DOHH2 (cell line): Measurements from ENCODE around the gene CCDC61.

Source experiments
- H3F3A ChIP-seq: fragments of 200-600 bp; sonication (generic), shearing (Covaris generic); 2 replicates; pipeline ENCODE4 v1.6.0; 2016; ENCODE audit warnings: antibody characterized with exemption, mild to moderate bottlenecking; ENCODE audit not compliant: control insufficient read depth, insufficient read depth
- H3K27ac ChIP-seq: fragments of 200-600 bp; sonication (generic); 2 replicates; pipeline ENCODE4 v1.5.1; 2014; ENCODE audit warnings: low read depth, mild to moderate bottlenecking, low read length, moderate library complexity
- H3K27me3 ChIP-seq: fragments of 200-600 bp; sonication (generic); 2 replicates; pipeline ENCODE4 v1.6.1; 2014; ENCODE audit warnings: mild to moderate bottlenecking, low read length, mixed read lengths; ENCODE audit not compliant: control insufficient read depth
- H3K36me3 ChIP-seq: fragments of 200-600 bp; sonication (generic); 2 replicates; pipeline ENCODE4 v1.6.1; 2014; ENCODE audit warnings: mild to moderate bottlenecking, low read length, moderate library complexity, mixed read lengths; ENCODE audit not compliant: control insufficient read depth
- H3K4me1 ChIP-seq: fragments of 200-600 bp; sonication (generic); 2 replicates; pipeline ENCODE4 v1.6.1; 2014; ENCODE audit warnings: mild to moderate bottlenecking, low read length, mixed read lengths; ENCODE audit not compliant: control insufficient read depth
- H3K4me2 ChIP-seq: fragments of 200-600 bp; sonication (generic); 2 replicates; pipeline ENCODE4 v1.6.0; 2014; ENCODE audit warnings: mild to moderate bottlenecking, low read length, moderate library complexity
- H3K4me3 ChIP-seq: fragments of 200-600 bp; sonication (generic); 2 replicates; pipeline ENCODE4 v1.5.1; 2014; ENCODE audit warnings: mild to moderate bottlenecking, low read length, mixed read lengths
- H3K79me2 ChIP-seq: fragments of 200-600 bp; sonication (generic); 2 replicates; pipeline ENCODE4 v1.6.1; 2014; ENCODE audit warnings: mild to moderate bottlenecking, low read length, mixed read lengths; ENCODE audit not compliant: control insufficient read depth
- H3K9me2 ChIP-seq: fragments of 200-600 bp; sonication (generic); replicated peaks from 2 replicates; pipeline ENCODE4 v1.6.1; 2014; ENCODE audit warnings: mild to moderate bottlenecking, low read length, mixed read lengths; ENCODE audit not compliant: control insufficient read depth
- H3K9me3 ChIP-seq: fragments of 200-600 bp; sonication (generic); 2 replicates; pipeline ENCODE4 v1.6.1; 2014; ENCODE audit warnings: antibody characterized with exemption, low read length, mixed read lengths; ENCODE audit not compliant: control insufficient read depth, insufficient read depth
- H4K20me1 ChIP-seq: fragments of 200-600 bp; sonication (generic); 2 replicates; pipeline ENCODE4 v1.6.0; 2014; ENCODE audit warnings: low read depth, mild to moderate bottlenecking, antibody characterized with exemption, low read length, moderate library complexity; ENCODE audit not compliant: control insufficient read depth, insufficient read depth
- EZH2phosphoT487 ChIP-seq: fragments of 200-600 bp; sonication (generic); IDR thresholded peaks from 2 replicates; pipeline ENCODE4 v1.6.1; 2017; ENCODE audit warnings: borderline replicate concordance, mild to moderate bottlenecking, antibody characterized with exemption, low read length, moderate library complexity, mixed read lengths
- TF ChIP-seq, protein P1 (sequence below): fragments of 200-600 bp; sonication (generic); IDR thresholded peaks from one replicate; pipeline ENCODE4 v1.5.1; 2014; ENCODE audit warnings: antibody characterized with exemption, mild to moderate bottlenecking, low read depth, low read length; ENCODE audit not compliant: poor library complexity, severe bottlenecking

Gene CCDC61

DNA sequence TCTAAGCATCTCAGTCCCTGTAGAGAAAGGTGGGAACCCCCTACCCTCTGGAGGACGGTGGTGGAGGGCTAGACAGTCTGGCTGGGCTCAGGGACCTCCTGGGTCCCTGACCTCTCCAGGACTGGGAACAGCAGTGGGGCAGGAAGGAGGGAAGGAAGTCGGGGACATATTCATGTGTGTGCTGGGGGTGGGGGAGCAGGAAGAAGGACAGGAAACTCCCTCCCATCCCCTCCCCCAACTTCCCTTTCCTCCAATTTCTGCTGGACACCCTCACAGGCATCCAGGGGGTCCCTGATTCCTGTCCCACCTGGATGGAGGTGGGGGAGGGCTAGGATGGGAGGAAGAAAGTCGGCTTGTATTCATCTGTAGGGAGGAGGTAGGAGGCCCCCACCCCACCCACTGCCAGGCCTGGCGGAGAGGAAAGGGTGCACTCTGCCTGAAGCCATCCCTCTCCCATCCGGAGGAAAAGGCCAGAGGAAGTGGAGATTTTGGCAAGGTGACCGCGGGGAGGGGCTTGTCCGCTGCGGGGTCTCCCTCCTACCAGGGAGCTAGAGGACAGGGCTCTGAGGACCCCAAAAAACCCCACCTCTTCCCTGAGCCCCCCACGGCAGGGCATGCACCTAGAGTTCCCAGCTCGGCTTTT lies 23.9 kb upstream of the CCDC61 start:
- Histone ChIP-seq H3K27me3 (peaks cover 31% of the 10 kb centered on the region), H3K9me3 (no peaks in the 10 kb centered on the region), H3K9me2 (no peaks in the 10 kb centered on the region), H3K4me3 (peak overlapping the region; percentile 41), H3K36me3 (no peaks in the 10 kb centered on the region), H3K4me1 (peaks cover 19% of the 10 kb centered on the region), H3K27ac (no peak overlapping the region), H3F3A (no peaks in the 10 kb centered on the region; the same call in 1 of the 2 replicates), H4K20me1 (no peaks in the 10 kb centered on the region), H3K4me2 (peak overlapping the region; percentile 56), H3K79me2 (no peaks in the 10 kb centered on the region)
- no peak for TF ChIP-seq EZH2phosphoT487
- TF ChIP-seq, protein P1, sequence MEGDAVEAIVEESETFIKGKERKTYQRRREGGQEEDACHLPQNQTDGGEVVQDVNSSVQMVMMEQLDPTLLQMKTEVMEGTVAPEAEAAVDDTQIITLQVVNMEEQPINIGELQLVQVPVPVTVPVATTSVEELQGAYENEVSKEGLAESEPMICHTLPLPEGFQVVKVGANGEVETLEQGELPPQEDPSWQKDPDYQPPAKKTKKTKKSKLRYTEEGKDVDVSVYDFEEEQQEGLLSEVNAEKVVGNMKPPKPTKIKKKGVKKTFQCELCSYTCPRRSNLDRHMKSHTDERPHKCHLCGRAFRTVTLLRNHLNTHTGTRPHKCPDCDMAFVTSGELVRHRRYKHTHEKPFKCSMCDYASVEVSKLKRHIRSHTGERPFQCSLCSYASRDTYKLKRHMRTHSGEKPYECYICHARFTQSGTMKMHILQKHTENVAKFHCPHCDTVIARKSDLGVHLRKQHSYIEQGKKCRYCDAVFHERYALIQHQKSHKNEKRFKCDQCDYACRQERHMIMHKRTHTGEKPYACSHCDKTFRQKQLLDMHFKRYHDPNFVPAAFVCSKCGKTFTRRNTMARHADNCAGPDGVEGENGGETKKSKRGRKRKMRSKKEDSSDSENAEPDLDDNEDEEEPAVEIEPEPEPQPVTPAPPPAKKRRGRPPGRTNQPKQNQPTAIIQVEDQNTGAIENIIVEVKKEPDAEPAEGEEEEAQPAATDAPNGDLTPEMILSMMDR: no peak

DNA sequence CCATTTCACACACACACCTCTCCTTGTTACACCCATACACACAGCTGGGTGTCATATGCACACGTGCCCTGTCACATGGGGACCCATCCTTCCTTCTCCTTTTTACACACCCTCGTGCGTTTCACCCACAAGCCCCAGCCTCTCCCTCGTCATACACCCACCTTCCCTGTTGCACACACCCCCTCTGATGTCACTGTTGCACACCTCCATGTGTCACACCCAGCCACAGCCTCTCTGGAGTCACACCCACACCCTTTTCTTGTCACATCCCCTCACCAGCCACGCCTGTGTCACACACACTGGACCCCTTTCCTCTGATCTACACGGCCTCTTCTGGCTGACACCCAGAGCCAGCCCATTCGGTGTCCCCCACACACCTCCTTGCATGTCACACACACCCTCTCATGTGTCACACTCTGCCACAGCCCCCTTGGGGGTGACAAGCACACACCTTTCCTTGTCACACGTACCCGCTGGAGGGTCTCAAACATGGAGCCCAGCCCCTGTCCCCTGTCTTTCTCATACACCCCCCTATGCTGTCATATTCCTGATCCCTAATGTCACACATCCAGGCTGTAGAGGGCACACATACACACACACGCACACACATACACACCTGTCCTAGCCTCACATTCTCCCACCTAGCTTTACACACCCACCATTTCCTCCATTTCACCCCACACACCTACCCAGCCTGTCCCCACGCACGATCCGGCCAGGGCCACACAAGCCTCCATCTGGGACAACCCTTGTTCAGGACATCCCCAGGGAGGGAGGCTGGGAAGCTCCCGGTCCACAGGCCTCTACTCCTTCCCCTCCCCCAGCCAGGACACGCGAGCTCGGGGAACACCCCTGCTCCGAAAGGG lies 23.0 kb upstream of the CCDC61 start:
- peak overlapping the region; percentile 56 for H3K4me2 ChIP-seq
- no peaks in the 10 kb centered on the region for H3K36me3 ChIP-seq
- peaks cover 29% of the 10 kb centered on the region for H3K27me3 ChIP-seq
- no peaks in the 10 kb centered on the region for H3K9me2 ChIP-seq
- no peaks in the 10 kb centered on the region; the same call in 1 of the 2 replicates for H3F3A ChIP-seq
- no peak for TF ChIP-seq EZH2phosphoT487
- H4K20me1 ChIP-seq: no peaks in the 10 kb centered on the region
- peaks cover 19% of the 10 kb centered on the region for H3K4me1 ChIP-seq
- H3K79me2 ChIP-seq: no peaks in the 10 kb centered on the region
- no peak overlapping the region; the same call in 1 of the 2 replicates for H3K4me3 ChIP-seq
- H3K27ac ChIP-seq: no peak overlapping the region
- H3K9me3 ChIP-seq: no peaks in the 10 kb centered on the region

DNA sequence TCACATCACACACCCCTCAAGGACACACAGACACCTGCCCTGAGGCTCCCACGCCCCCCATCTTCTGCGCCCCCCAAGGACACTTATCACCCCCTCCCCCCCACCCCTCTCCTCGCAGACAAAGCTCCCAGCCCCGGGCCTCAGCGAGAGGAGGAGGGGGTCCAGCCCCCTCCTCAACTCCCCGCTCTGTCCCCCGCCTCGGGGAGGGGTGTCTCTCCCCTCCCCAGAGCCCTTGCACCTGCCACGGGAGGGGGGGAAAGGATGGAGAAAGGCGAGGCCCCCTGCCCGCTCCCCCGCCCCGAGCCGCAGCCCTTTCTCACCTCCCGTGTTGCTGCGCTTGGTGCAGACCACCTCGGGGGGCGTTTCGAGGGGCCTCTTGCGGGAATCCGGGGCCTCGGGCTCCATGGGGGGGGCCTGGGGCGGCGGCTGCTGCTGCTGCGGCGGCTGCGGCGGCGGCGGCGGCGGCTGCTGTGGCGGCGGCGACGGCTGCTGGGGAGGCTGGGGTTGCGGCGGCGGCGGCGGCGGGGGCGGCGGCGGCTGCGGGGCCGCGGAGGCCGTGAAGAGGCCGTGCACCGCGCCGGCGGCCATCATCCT lies 22.2 kb upstream of the CCDC61 start:
- no peaks in the 10 kb centered on the region for H3K9me3 ChIP-seq
- H3K27me3 ChIP-seq: peaks cover 28% of the 10 kb centered on the region
- no peak overlapping the region for H3K4me3 ChIP-seq
- TF ChIP-seq, protein P1: no peak
- no peaks in the 10 kb centered on the region for H3K36me3 ChIP-seq
- no peaks in the 10 kb centered on the region for H4K20me1 ChIP-seq
- H3F3A ChIP-seq: no peaks in the 10 kb centered on the region; the same call in 1 of the 2 replicates
- H3K27ac ChIP-seq: no peak overlapping the region
- H3K9me2 ChIP-seq: no peaks in the 10 kb centered on the region
- H3K79me2 ChIP-seq: no peaks in the 10 kb centered on the region
- H3K4me1 ChIP-seq: peaks cover 19% of the 10 kb centered on the region
- H3K4me2 ChIP-seq: no peak overlapping the region
